ENCODE results near the gene IP6K3. TPM values are rescaled to one million over a fixed set of nuclear protein-coding genes. Genes with fewer than 3 reads are reported as not detected.

IP6K3 gene
- total RNA-seq, 1 experiment from 2014 or later, result not detected

DNA sequence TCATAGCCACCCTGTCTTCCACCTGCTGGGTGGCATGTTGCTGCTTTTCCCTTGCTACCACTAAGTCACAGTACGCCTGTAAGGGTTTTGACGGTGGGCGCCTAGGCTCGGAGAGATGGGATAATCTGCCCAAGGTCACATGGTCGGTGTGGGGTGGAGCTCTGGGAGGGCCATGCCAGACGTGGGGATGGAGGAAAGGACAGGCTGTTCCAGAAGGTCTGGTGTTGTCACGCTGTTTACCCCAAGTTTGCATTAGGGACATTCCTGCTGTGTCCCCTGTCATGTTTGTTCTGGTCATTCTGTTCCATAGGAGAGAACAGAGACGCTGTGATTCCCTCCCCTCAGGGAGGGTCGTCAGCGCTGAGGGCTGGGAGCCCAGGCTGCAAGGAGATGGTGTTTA lies 16.1 kb downstream of the IP6K3 start:
- ChIA-PET POLR2A (no interaction called here), CTCF (interaction anchor here (0.6 kb wide), 1 partner anchor 411 kb away, joined by 3 read pairs; no protein-coding TSS in a partner anchor)
- Histone ChIP-seq H3K4me3 (ENCODE audit: low read depth in 2 of 2, low read length in 2 of 2) (no peak overlapping the region), H3K9me3 (ENCODE audit: control insufficient read depth, insufficient read depth, low read depth, low read length) (no peaks in the 10 kb centered on the region), H3K27me3 (ENCODE audit: control insufficient read depth, insufficient read depth, low read length) (no peaks in the 10 kb centered on the region), H3K4me1 (ENCODE audit: control insufficient read depth, insufficient read depth, low read length) (no peaks in the 10 kb centered on the region), H3K27ac (ENCODE audit: low read length) (no peak overlapping the region), H3K36me3 (ENCODE audit: control insufficient read depth, insufficient read depth, low read length) (no peaks in the 10 kb centered on the region)
- no TSS peak for BruUV-seq (replicated peaks)
- no peak for ATAC-seq
- no peak for DNase-seq (ENCODE audit: low read depth, low spot score)
- in situ Hi-C loops (cut with HindIII; ENCODE audit: low pct_unique_long_range_greater_than_20kb, low sequenced_read_pairs), result no loop called here
- intact Hi-C loops (cut with micrococcal nuclease; ENCODE audit: unreplicated experiment), result no loop called here
- TF ChIP-seq, protein P1, sequence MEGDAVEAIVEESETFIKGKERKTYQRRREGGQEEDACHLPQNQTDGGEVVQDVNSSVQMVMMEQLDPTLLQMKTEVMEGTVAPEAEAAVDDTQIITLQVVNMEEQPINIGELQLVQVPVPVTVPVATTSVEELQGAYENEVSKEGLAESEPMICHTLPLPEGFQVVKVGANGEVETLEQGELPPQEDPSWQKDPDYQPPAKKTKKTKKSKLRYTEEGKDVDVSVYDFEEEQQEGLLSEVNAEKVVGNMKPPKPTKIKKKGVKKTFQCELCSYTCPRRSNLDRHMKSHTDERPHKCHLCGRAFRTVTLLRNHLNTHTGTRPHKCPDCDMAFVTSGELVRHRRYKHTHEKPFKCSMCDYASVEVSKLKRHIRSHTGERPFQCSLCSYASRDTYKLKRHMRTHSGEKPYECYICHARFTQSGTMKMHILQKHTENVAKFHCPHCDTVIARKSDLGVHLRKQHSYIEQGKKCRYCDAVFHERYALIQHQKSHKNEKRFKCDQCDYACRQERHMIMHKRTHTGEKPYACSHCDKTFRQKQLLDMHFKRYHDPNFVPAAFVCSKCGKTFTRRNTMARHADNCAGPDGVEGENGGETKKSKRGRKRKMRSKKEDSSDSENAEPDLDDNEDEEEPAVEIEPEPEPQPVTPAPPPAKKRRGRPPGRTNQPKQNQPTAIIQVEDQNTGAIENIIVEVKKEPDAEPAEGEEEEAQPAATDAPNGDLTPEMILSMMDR (IDR thresholded peaks at IDR 0.05), result no peak
- TF ChIP-seq POLR2AphosphoS5 (IDR thresholded peaks at IDR 0.05; ENCODE audit: low read depth, low read length) (no peak), TCF7L2 (IDR thresholded peaks at IDR 0.05; ENCODE audit: low read depth, low read length) (no peak), SIN3A (IDR thresholded peaks at IDR 0.05; ENCODE audit: borderline replicate concordance, insufficient read depth, low read depth, low read length) (no peak)
- TF ChIP-seq, protein P2, sequence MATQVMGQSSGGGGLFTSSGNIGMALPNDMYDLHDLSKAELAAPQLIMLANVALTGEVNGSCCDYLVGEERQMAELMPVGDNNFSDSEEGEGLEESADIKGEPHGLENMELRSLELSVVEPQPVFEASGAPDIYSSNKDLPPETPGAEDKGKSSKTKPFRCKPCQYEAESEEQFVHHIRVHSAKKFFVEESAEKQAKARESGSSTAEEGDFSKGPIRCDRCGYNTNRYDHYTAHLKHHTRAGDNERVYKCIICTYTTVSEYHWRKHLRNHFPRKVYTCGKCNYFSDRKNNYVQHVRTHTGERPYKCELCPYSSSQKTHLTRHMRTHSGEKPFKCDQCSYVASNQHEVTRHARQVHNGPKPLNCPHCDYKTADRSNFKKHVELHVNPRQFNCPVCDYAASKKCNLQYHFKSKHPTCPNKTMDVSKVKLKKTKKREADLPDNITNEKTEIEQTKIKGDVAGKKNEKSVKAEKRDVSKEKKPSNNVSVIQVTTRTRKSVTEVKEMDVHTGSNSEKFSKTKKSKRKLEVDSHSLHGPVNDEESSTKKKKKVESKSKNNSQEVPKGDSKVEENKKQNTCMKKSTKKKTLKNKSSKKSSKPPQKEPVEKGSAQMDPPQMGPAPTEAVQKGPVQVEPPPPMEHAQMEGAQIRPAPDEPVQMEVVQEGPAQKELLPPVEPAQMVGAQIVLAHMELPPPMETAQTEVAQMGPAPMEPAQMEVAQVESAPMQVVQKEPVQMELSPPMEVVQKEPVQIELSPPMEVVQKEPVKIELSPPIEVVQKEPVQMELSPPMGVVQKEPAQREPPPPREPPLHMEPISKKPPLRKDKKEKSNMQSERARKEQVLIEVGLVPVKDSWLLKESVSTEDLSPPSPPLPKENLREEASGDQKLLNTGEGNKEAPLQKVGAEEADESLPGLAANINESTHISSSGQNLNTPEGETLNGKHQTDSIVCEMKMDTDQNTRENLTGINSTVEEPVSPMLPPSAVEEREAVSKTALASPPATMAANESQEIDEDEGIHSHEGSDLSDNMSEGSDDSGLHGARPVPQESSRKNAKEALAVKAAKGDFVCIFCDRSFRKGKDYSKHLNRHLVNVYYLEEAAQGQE (IDR thresholded peaks at IDR 0.05; ENCODE audit: insufficient read depth in 1 of 2, low read depth in 2 of 2, low read length in 1 of 2), result no peak

DNA sequence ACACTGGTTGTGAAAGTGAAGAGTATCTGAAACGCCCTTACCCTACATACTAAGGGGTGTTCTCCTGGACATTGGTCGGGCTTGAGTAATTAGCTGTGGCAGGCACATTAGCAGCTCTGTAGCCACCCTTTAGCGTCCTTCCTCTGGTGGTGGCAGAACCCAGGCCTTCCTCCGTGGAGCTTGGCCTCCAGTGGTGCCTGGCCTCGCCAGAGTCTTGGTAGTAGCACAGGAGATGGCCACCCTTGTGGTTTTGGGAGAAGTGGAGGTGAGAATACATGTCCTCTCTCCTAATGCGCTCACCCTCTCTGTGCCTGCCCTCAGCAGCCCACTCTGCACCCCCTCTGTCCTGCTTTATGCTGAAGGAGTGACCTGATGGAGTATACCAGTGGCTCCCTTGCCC lies 17.6 kb downstream of the IP6K3 start:
- TF ChIP-seq POLR2AphosphoS5 (IDR thresholded peaks at IDR 0.05; ENCODE audit: low read depth, low read length), result no peak
- TF ChIP-seq, protein P1 (IDR thresholded peaks at IDR 0.05), result no peak
- no peak for TF ChIP-seq SIN3A (IDR thresholded peaks at IDR 0.05; ENCODE audit: borderline replicate concordance, insufficient read depth, low read depth, low read length)
- no peak for TF ChIP-seq TCF7L2 (IDR thresholded peaks at IDR 0.05; ENCODE audit: low read depth, low read length)
- TF ChIP-seq, protein P2 (IDR thresholded peaks at IDR 0.05; ENCODE audit: insufficient read depth in 1 of 2, low read depth in 2 of 2, low read length in 1 of 2), result no peak
- ATAC-seq (no peak), DNase-seq (ENCODE audit: low read depth, low spot score) (no peak)
- intact Hi-C loops (cut with micrococcal nuclease; ENCODE audit: unreplicated experiment) (no loop called here), in situ Hi-C loops (cut with HindIII; ENCODE audit: low pct_unique_long_range_greater_than_20kb, low sequenced_read_pairs) (no loop called here)
- H3K27ac ChIP-seq (ENCODE audit: low read length), result no peak overlapping the region
- H3K4me1 ChIP-seq (ENCODE audit: control insufficient read depth, insufficient read depth, low read length), result no peaks in the 10 kb centered on the region
- CTCF ChIA-PET, result no interaction called here
- no TSS peak for BruUV-seq (replicated peaks)
- H3K9me3 ChIP-seq (ENCODE audit: control insufficient read depth, insufficient read depth, low read depth, low read length), result no peaks in the 10 kb centered on the region
- no peak overlapping the region for H3K4me3 ChIP-seq (ENCODE audit: low read depth in 2 of 2, low read length in 2 of 2)
- no peaks in the 10 kb centered on the region for H3K27me3 ChIP-seq (ENCODE audit: control insufficient read depth, insufficient read depth, low read length)
- no peaks in the 10 kb centered on the region for H3K36me3 ChIP-seq (ENCODE audit: control insufficient read depth, insufficient read depth, low read length)
- POLR2A ChIA-PET, result interaction anchor here (0.6 kb wide), 1 partner anchor 18 kb away, joined by 5 read pairs; the partner anchor contains the start of gene UQCC2

All from Panc1 (cell line).